H1 (cell line): ENCODE measurements around the gene RNF208. TPM values are rescaled to one million over a fixed set of nuclear protein-coding genes. Genes with fewer than 3 reads are reported as not detected.

ENCODE experiments used
- CEBPB ChIP-seq: IDR thresholded peaks from 2 replicates; pipeline ENCODE4 v1.6.1; 2012; ENCODE audit warnings: low read depth, low read length
- CHD1 ChIP-seq: IDR thresholded peaks from 2 replicates; pipeline ENCODE4 v1.6.1; 2012; ENCODE audit warnings: low read depth, low read length, improper control_type of control experiment
- CHD2 ChIP-seq: IDR thresholded peaks from 2 replicates; pipeline ENCODE4 v1.6.1; 2012; ENCODE audit warnings: low read length, improper control_type of control experiment
- FOSL1 ChIP-seq: IDR thresholded peaks from 2 replicates; pipeline ENCODE4 v1.6.1; 2011; ENCODE audit warnings: mild to moderate bottlenecking, low read depth, low read length, moderate library complexity; ENCODE audit not compliant: insufficient read depth
- HDAC2 ChIP-seq, 2 experiments: fragments of 300-600 bp in 1 of 2; sonication (generic) in 1 of 2; IDR thresholded peaks; 2 replicates each; pipeline ENCODE4 v1.6.1; 2011 to 2012; ENCODE audit warnings: low read depth in 2 of 2, low read length in 2 of 2, mild to moderate bottlenecking in 2 of 2, moderate library complexity in 2 of 2, borderline replicate concordance in 1 of 2, inconsistent platforms in 1 of 2
- KDM1A ChIP-seq: fragments of 200-600, 300-600 bp; sonication (generic); IDR thresholded peaks from 2 replicates; pipeline ENCODE4 v1.7.1; 2016; ENCODE audit warnings: mild to moderate bottlenecking, low read length, borderline replicate concordance
- NRF1 ChIP-seq: IDR thresholded peaks from 2 replicates; pipeline ENCODE4 v1.6.1; 2011; ENCODE audit warnings: mild to moderate bottlenecking, low read depth, low read length, improper control_type of control experiment
- PHF8 ChIP-seq: fragments of 200-600 bp; sonication (generic); conservative IDR thresholded peaks from 2 replicates; pipeline ENCODE4 v1.7.1; 2012; ENCODE audit warnings: low read depth, mild to moderate bottlenecking, inconsistent platforms, low read length, moderate library complexity
- RNF2 ChIP-seq: fragments of 200-900, 300-1000 bp; sonication (generic); IDR thresholded peaks from 2 replicates; pipeline ENCODE4 v1.7.1; 2016; ENCODE audit warnings: borderline replicate concordance, low read depth, mild to moderate bottlenecking, antibody characterized with exemption, low read length; ENCODE audit not compliant: poor library complexity, severe bottlenecking; ENCODE audit errors: missing control alignments
- RXRA ChIP-seq: IDR thresholded peaks from 2 replicates; pipeline ENCODE4 v1.6.1; 2011; ENCODE audit warnings: low read depth, mild to moderate bottlenecking, low read length, moderate library complexity; ENCODE audit not compliant: insufficient read depth
- SP1 ChIP-seq: IDR thresholded peaks from 2 replicates; pipeline ENCODE4 v1.6.1; 2011; ENCODE audit warnings: low read depth, low read length
- SUZ12 ChIP-seq: fragments of 200-600 bp; sonication (generic); IDR thresholded peaks from 2 replicates; pipeline ENCODE4 v1.6.1; 2012; ENCODE audit warnings: mild to moderate bottlenecking, inconsistent platforms, low read length, moderate library complexity, mixed read lengths
- TAF1 ChIP-seq: IDR thresholded peaks from 2 replicates; pipeline ENCODE4 v1.6.1; 2011; ENCODE audit warnings: mild to moderate bottlenecking, low read depth, low read length
- TBP ChIP-seq: IDR thresholded peaks from 2 replicates; pipeline ENCODE4 v1.6.1; 2011; ENCODE audit warnings: low read depth, low read length, improper control_type of control experiment
- TCF12 ChIP-seq: IDR thresholded peaks from 2 replicates; pipeline ENCODE4 v1.6.1; 2011; ENCODE audit warnings: low read depth, mild to moderate bottlenecking, low read length
- polyA plus RNA-seq, 7 experiments: library from polyadenylated mRNA; depleted of rRNA in 3 of 7; stranded (reverse) in 5 of 7; unstranded in 2 of 7; fragments of >200 nt in 5 of 7; fragments of 200-250 nt in 2 of 7; gene quantifications; 1 replicate in 5 of 7; 2 replicates in 1 of 7; 4 replicates in 1 of 7; pipeline versions ENCODE4 v1.2.1 to v1.2.3, GENCODE V29; 2011 to 2013; ENCODE audit warnings: missing spikeins in 2 of 7, mixed read lengths in 2 of 7
- total RNA-seq: library from RNA; stranded (reverse); fragmentation: NEBNext Ultra II Directional; extraction: Animal tissue kit (Norgen Biotek cat#: 25700); gene quantifications from 2 replicates; pipeline ENCODE4 v1.2.1, GENCODE V29; 2021
- TF ChIP-seq, protein P1 (sequence below): IDR thresholded peaks from 2 replicates; pipeline ENCODE4 v1.6.1; 2012; ENCODE audit warnings: low read length, inconsistent platforms
- TF ChIP-seq, protein P2 (sequence below), 3 experiments: IDR thresholded peaks; 1 replicate in 2 of 3; 2 replicates in 1 of 3; pipeline versions ENCODE4 v1.5.1 to v1.6.1; 2011; ENCODE audit warnings: low read length in 3 of 3, mild to moderate bottlenecking in 3 of 3, inconsistent platforms in 2 of 3, low read depth in 1 of 3, moderate library complexity in 1 of 3; ENCODE audit not compliant: insufficient read depth in 1 of 3; ENCODE audit errors: control extremely low read depth in 1 of 3

Gene RNF208
- total and polyA plus RNA-seq, 2 of the 8 experiments (the other 6 are each of a cell fraction or from before 2014, with no cell fraction given), result 2.7 to 7.7 TPM

DNA sequence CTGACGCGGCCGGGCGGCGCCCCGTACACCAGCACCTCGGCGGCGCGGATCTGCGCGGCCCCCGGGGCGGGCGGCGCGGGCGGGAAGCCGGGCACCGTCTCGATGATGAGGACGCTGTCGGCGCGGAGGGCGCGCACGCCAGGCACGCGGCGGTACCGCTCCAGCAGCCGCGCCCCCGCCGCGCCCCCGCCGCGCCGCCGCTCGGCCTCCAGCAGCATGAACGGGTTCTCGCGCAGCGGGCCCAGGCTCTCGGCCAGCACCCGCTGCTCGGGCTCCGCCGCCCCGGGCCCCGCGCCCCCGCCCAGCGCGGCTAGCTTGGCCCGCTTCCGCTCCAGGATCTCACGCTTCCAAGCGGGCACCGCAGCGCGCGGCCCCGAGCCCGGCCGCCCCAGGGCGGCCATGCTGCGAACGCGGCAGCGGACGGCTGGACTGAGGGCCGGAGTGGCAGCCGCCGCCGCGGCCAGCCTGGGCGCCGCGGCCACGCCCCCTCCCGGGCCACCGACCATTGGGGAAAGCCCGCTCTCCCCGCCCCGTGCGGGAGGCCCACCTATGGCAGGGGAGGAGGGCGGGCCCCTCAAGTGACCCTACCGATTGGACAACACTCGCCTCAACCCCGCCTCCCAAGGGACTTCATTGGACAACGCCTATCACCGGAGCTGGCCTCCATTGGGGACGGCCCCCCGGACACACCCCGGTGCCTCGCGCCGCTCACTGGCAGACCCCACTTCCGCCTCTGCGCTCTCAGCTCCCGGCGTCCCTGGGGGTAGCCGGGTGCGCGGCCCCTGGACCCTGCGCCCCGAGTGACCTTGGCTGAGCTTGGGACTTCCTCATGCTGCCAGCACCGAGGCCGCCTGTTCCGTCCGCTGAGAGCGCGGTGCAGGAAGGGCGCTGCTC lies 21.5 kb downstream of the RNF208 start, which contains the start of gene TPRN (continued):
- TF ChIP-seq RXRA, result no peak
- TF ChIP-seq, protein P1, sequence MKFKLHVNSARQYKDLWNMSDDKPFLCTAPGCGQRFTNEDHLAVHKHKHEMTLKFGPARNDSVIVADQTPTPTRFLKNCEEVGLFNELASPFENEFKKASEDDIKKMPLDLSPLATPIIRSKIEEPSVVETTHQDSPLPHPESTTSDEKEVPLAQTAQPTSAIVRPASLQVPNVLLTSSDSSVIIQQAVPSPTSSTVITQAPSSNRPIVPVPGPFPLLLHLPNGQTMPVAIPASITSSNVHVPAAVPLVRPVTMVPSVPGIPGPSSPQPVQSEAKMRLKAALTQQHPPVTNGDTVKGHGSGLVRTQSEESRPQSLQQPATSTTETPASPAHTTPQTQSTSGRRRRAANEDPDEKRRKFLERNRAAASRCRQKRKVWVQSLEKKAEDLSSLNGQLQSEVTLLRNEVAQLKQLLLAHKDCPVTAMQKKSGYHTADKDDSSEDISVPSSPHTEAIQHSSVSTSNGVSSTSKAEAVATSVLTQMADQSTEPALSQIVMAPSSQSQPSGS, result no peak
- peak; percentile 71 for TF ChIP-seq PHF8
- no peak for TF ChIP-seq FOSL1
- no peak for TF ChIP-seq HDAC2 (IDR thresholded peaks at IDR 0.05; ENCODE audit: borderline replicate concordance in 1 of 2, low read depth in 2 of 2, low read length in 2 of 2)
- TF ChIP-seq TAF1, result peak; percentile 99
- TF ChIP-seq TBP, result peak; percentile 91
- TF ChIP-seq CHD2, result peak; percentile 83
- TF ChIP-seq NRF1, result no peak
- TF ChIP-seq CEBPB, result no peak
- peak; percentile 96 for TF ChIP-seq SP1
- TF ChIP-seq, protein P2, sequence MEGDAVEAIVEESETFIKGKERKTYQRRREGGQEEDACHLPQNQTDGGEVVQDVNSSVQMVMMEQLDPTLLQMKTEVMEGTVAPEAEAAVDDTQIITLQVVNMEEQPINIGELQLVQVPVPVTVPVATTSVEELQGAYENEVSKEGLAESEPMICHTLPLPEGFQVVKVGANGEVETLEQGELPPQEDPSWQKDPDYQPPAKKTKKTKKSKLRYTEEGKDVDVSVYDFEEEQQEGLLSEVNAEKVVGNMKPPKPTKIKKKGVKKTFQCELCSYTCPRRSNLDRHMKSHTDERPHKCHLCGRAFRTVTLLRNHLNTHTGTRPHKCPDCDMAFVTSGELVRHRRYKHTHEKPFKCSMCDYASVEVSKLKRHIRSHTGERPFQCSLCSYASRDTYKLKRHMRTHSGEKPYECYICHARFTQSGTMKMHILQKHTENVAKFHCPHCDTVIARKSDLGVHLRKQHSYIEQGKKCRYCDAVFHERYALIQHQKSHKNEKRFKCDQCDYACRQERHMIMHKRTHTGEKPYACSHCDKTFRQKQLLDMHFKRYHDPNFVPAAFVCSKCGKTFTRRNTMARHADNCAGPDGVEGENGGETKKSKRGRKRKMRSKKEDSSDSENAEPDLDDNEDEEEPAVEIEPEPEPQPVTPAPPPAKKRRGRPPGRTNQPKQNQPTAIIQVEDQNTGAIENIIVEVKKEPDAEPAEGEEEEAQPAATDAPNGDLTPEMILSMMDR (IDR thresholded peaks at IDR 0.05; ENCODE audit: control extremely low read depth in 1 of 3, insufficient read depth in 1 of 3, low read depth in 1 of 3, low read length in 3 of 3), result no peak
- TF ChIP-seq CHD1, result no peak
- TF ChIP-seq SUZ12, result no peak
- no peak for TF ChIP-seq KDM1A
- TF ChIP-seq TCF12, result no peak
- no peak for TF ChIP-seq RNF2
